Ascending aorta (tissue), 2 donors: Measurements from ENCODE around the gene RAB12. TPM values are rescaled to one million over a fixed set of nuclear protein-coding genes. Genes with fewer than 3 reads are reported as not detected.

Source experiments
- DNase-seq, 2 donors: peaks; one replicate each; pipeline ENCODE4 v3.0.0-alpha.2; 2019; ENCODE audit warnings: low spot score in 2 of 2
- H3K27ac ChIP-seq, 2 donors: fragments of 200-600 bp; sonication (generic); one replicate each; pipeline ENCODE4 v1.5.1; 2016 to 2017; ENCODE audit warnings: mild to moderate bottlenecking in 1 of 2
- H3K27me3 ChIP-seq: fragments of 200-600 bp; sonication (generic); one replicate; pipeline ENCODE4 v1.5.1; 2017
- H3K36me3 ChIP-seq, 2 donors: fragments of 200-600 bp; sonication (generic); one replicate each; pipeline ENCODE4 v1.5.1; 2016
- H3K4me1 ChIP-seq, 2 donors: fragments of 200-600 bp; sonication (generic); one replicate each; pipeline ENCODE4 v1.5.1; 2016 to 2017; ENCODE audit warnings: mild to moderate bottlenecking in 1 of 2
- H3K4me3 ChIP-seq, 2 donors: fragments of 200-600 bp; sonication (generic); one replicate each; pipeline ENCODE4 v1.5.1; 2016 to 2017; ENCODE audit warnings: mild to moderate bottlenecking in 1 of 2
- H3K9me3 ChIP-seq, 2 donors: fragments of 200-600 bp; sonication (generic); one replicate each; pipeline ENCODE4 v1.5.1; 2016
- intact Hi-C: fragments of 100-400 bp; cut with DNase I; formaldehyde crosslinking; loops from one replicate; pipeline ENCODE4 v1.15.1; 2023
- total RNA-seq: library from RNA; depleted of rRNA; stranded (reverse); fragments of >200 nt; gene quantifications from one replicate; pipeline ENCODE4 v1.1.0, GENCODE V29; 2016
- TF ChIP-seq, protein P1 (sequence below), 3 experiments: fragments of 200-600 bp in 2 of 3; fragments of 450-650 bp in 1 of 3; sonication (generic) in 2 of 3; IDR thresholded peaks; one replicate each; pipeline ENCODE4 v1.5.1; 2016 to 2019; ENCODE audit warnings: antibody characterized with exemption in 3 of 3, mild to moderate bottlenecking in 1 of 3, moderate library complexity in 1 of 3

Gene RAB12
- total RNA-seq, 1 donor from 2014 or later = 35.5 TPM

- Histone ChIP-seq H3K36me3 (peaks cover 6 to 20% of the 10 kb centered on the region in 2 donors), H3K27me3 (no peaks in the 10 kb centered on the region), H3K4me1 (peaks cover 0 to 10% of the 10 kb centered on the region in 2 donors), H3K27ac (peak overlapping the region in 1 of 2 donors; percentile 31), H3K4me3 (peak overlapping the region in 1 of 2 donors; percentile 29), H3K9me3 (no peaks in the 10 kb centered on the region)
- TF ChIP-seq, protein P1, sequence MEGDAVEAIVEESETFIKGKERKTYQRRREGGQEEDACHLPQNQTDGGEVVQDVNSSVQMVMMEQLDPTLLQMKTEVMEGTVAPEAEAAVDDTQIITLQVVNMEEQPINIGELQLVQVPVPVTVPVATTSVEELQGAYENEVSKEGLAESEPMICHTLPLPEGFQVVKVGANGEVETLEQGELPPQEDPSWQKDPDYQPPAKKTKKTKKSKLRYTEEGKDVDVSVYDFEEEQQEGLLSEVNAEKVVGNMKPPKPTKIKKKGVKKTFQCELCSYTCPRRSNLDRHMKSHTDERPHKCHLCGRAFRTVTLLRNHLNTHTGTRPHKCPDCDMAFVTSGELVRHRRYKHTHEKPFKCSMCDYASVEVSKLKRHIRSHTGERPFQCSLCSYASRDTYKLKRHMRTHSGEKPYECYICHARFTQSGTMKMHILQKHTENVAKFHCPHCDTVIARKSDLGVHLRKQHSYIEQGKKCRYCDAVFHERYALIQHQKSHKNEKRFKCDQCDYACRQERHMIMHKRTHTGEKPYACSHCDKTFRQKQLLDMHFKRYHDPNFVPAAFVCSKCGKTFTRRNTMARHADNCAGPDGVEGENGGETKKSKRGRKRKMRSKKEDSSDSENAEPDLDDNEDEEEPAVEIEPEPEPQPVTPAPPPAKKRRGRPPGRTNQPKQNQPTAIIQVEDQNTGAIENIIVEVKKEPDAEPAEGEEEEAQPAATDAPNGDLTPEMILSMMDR (IDR thresholded peaks at IDR 0.05) = no peak
- no peak for DNase-seq
- intact Hi-C loops = no loop called here
Observed at GRCh38 chr18:8623549-8624106, 14.4 kb downstream of the RAB12 start.

- Histone ChIP-seq H3K4me1 (peaks cover 0 to 10% of the 10 kb centered on the region in 2 donors), H3K36me3 (peaks cover 11 to 20% of the 10 kb centered on the region in 2 donors), H3K4me3 (no peak overlapping the region), H3K27ac (no peak overlapping the region), H3K27me3 (no peaks in the 10 kb centered on the region), H3K9me3 (no peaks in the 10 kb centered on the region)
- intact Hi-C loops = no loop called here
- TF ChIP-seq, protein P1 (IDR thresholded peaks at IDR 0.05) = no peak
- DNase-seq = no peak
Observed at GRCh38 chr18:8625461-8626092, 16.3 kb downstream of the RAB12 start.

DNA sequence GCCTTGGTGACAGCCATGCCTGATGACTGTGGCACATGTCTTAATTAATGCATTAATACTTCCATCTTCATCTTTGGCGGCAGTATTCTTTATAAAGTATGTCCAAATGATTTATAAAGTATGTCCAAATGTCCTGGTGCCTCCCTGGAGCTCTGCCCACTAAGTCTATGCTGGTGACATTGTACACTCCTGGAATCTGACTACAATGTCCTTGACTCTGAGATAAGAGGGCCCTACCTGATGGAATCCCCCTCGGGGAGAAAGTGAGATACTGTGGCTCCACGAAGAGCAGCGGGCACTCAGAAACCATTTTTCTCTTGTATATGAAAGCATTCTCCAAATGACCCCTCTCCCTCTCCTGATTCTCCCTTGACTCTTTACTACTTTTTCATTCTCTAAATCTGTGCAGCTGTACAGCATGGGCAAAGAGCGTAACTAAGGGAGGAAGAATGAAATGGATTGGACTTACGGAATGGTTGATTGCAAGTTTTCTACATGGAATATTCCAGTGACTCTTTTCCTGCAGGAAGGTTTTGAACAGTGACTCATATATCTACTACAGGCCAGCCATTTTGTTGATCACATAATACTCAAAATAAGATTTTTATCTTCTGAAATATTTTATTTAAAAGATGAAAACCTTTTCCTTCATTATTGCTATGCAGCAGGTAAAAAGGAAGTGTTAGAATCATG lies 17.3 kb downstream of the RAB12 start:
- intact Hi-C loops = no loop called here
- H3K27ac ChIP-seq = no peak overlapping the region
- no peak for DNase-seq

DNA sequence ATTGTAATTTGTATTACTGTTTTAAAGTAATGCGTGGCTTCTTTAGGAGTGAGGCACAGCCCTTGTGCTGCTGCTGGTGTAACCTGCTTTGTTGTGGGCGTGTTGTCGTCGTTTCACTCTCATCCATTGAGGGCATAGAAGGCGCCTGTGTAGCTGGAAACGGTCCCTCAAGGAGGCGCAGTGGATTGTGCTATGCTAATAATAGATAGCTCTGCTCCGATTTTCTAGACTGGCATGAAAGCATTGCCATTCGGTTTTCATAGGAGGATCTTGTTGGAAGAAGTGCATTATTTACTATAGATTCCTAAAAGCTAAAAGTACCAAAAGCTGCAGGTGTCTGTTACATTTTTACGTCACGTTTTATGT lies 17.9 kb downstream of the RAB12 start:
- Histone ChIP-seq H3K4me1 (peaks cover 0 to 7% of the 10 kb centered on the region in 2 donors), H3K9me3 (no peaks in the 10 kb centered on the region), H3K27me3 (no peaks in the 10 kb centered on the region), H3K27ac (no peak overlapping the region), H3K4me3 (no peak overlapping the region), H3K36me3 (peaks cover 11 to 20% of the 10 kb centered on the region in 2 donors)
- TF ChIP-seq, protein P1 (IDR thresholded peaks at IDR 0.05) = no peak
- DNase-seq = no peak
- intact Hi-C loops = no loop called here

More for the DNA sequence above, 17.3 kb downstream of the RAB12 start:
- Histone ChIP-seq H3K4me3 (no peak overlapping the region), H3K27me3 (no peaks in the 10 kb centered on the region), H3K36me3 (peaks cover 11 to 20% of the 10 kb centered on the region in 2 donors), H3K4me1 (peaks cover 0 to 8% of the 10 kb centered on the region in 2 donors), H3K9me3 (no peaks in the 10 kb centered on the region)
- TF ChIP-seq, protein P1 (IDR thresholded peaks at IDR 0.05) = no peak

DNA sequence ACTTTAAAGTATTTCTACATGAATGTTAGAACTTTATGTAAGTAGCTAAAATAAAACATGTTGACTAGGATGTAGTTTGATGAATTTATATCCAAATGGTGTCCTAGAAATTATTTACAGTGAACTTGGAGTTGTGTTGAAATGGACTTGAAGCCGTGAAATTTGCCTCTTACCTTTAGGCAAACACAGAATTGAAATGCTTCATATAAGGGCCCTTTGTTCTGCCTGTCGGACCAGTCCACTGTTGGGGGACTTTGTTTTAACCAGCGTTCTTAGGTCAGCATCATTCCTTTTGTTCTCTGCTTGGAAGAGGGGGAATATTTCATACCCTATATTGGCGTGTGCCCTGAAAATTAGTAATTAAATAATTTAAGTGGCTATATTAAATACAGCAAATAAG lies 18.3 kb downstream of the RAB12 start:
- no peak overlapping the region for H3K4me3 ChIP-seq
- DNase-seq = no peak
- TF ChIP-seq, protein P1 (IDR thresholded peaks at IDR 0.05) = no peak
- H3K36me3 ChIP-seq = peaks cover 14 to 20% of the 10 kb centered on the region in 2 donors
- intact Hi-C loops = no loop called here
- H3K27me3 ChIP-seq = no peaks in the 10 kb centered on the region
- H3K4me1 ChIP-seq = peaks cover 0 to 7% of the 10 kb centered on the region in 2 donors
- H3K27ac ChIP-seq = no peak overlapping the region
- H3K9me3 ChIP-seq = no peaks in the 10 kb centered on the region
